Measurements from ENCODE around the gene SLC19A3.
"Not testable (repeated sequence)": the region's sequence is repeated elsewhere in the genome, so short reads cannot be mapped to it uniquely, and the experiment has no call there.

SLC19A3 gene

GRCh38 chr2:227706859-227707258 is 11.0 kb downstream of the SLC19A3 start:
- in situ Hi-C loops (cut with MboI; ENCODE audit: low sequenced_read_pairs), result no loop called here

GRCh38 chr2:227703961-227704360 is 13.9 kb downstream of the SLC19A3 start:
- in situ Hi-C loops (cut with MboI; ENCODE audit: low sequenced_read_pairs), result no loop called here

- in situ Hi-C loops (cut with MboI; ENCODE audit: low sequenced_read_pairs), result no loop called here
Observed at GRCh38 chr2:227703280-227703732, 14.5 kb downstream of the SLC19A3 start.

- in situ Hi-C loops (cut with MboI; ENCODE audit: low sequenced_read_pairs), result no loop called here
Observed at GRCh38 chr2:227701556-227701955, 16.3 kb downstream of the SLC19A3 start.

- in situ Hi-C loops (cut with MboI; ENCODE audit: low sequenced_read_pairs), result no loop called here
Observed at GRCh38 chr2:227696990-227697679, 20.7 kb downstream of the SLC19A3 start.

- in situ Hi-C loops (cut with MboI; ENCODE audit: low sequenced_read_pairs), result no loop called here
Observed at GRCh38 chr2:227687189-227687588, 30.6 kb downstream of the SLC19A3 start.

GRCh38 chr2:227684258-227684657 is 33.6 kb downstream of the SLC19A3 start:
- in situ Hi-C loops (cut with MboI; ENCODE audit: low sequenced_read_pairs), result no loop called here

- in situ Hi-C loops (cut with MboI; ENCODE audit: low sequenced_read_pairs), result no loop called here
Observed at GRCh38 chr2:227677928-227678327, 39.9 kb downstream of the SLC19A3 start.

- in situ Hi-C loops (cut with MboI; ENCODE audit: low sequenced_read_pairs), result no loop called here
Observed at GRCh38 chr2:227674485-227674884, 43.3 kb downstream of the SLC19A3 start.

GRCh38 chr2:227673620-227674019 is 44.2 kb downstream of the SLC19A3 start:
- in situ Hi-C loops (cut with MboI; ENCODE audit: low sequenced_read_pairs), result not testable (repeated sequence)

GRCh38 chr2:227671170-227671905 is 46.5 kb downstream of the SLC19A3 start:
- in situ Hi-C loops (cut with MboI; ENCODE audit: low sequenced_read_pairs), result no loop called here

GRCh38 chr2:227666631-227667170 is 51.1 kb downstream of the SLC19A3 start, which contains the start of gene SCYGR5:
Gene SCYGR5 (plus strand): TSS chr2:227666804. CDS start chr2:227666804, 0 bp downstream.
- in situ Hi-C loops (cut with MboI; ENCODE audit: low sequenced_read_pairs), result not testable (repeated sequence)

- in situ Hi-C loops (cut with MboI; ENCODE audit: low sequenced_read_pairs), result no loop called here
Observed at GRCh38 chr2:227665189-227665940, 52.5 kb downstream of the SLC19A3 start.

- in situ Hi-C loops (cut with MboI; ENCODE audit: low sequenced_read_pairs), result no loop called here
Observed at GRCh38 chr2:227661827-227662226, 56.0 kb downstream of the SLC19A3 start.

GRCh38 chr2:227661025-227661649 is 56.7 kb downstream of the SLC19A3 start:
- in situ Hi-C loops (cut with MboI; ENCODE audit: low sequenced_read_pairs), result no loop called here

GRCh38 chr2:227657199-227657845 is 60.5 kb downstream of the SLC19A3 start:
- in situ Hi-C loops (cut with MboI; ENCODE audit: low sequenced_read_pairs), result no loop called here

GRCh38 chr2:227655454-227655853 is 62.4 kb downstream of the SLC19A3 start:
- in situ Hi-C loops (cut with MboI; ENCODE audit: low sequenced_read_pairs), result no loop called here

- in situ Hi-C loops (cut with MboI; ENCODE audit: low sequenced_read_pairs), result no loop called here
Observed at GRCh38 chr2:227654426-227654825, 63.4 kb downstream of the SLC19A3 start.

- in situ Hi-C loops (cut with MboI; ENCODE audit: low sequenced_read_pairs), result no loop called here
Observed at GRCh38 chr2:227653419-227653818, 64.4 kb downstream of the SLC19A3 start.

GRCh38 chr2:227643990-227644551 is 73.8 kb downstream of the SLC19A3 start:
- in situ Hi-C loops (cut with MboI; ENCODE audit: low sequenced_read_pairs), result no loop called here

All from HL-60/S4 treated with phorbol 12-myristate 13-acetate at 8.2 ng/mL for 4 days and 3 days (cell line).